ENCODE data around the gene TANGO6.

TANGO6 gene

GRCh38 chr16:69111216-69111875 lies 268.0 kb downstream of the TANGO6 start:
- DNase-seq (ENCODE audit: low spot score): no peak
- TF ChIP-seq CTCF (IDR thresholded peaks at IDR 0.05; ENCODE audit: borderline replicate concordance, control extremely low read depth, extremely low read depth, insufficient read depth, missing control alignments): no peak
- in situ Hi-C loops (cut with MboI; ENCODE audit: low sequenced_read_pairs, unreplicated experiment): loop anchor here (10.0 to 25.0 kb wide), 2 partner anchors 249 to 407 kb away; no protein-coding TSS in a partner anchor

GRCh38 chr16:69111876-69112230 lies 268.5 kb downstream of the TANGO6 start:
- TF ChIP-seq CTCF (IDR thresholded peaks at IDR 0.05; ENCODE audit: borderline replicate concordance, control extremely low read depth, extremely low read depth, insufficient read depth, missing control alignments): no peak
- in situ Hi-C loops (cut with MboI; ENCODE audit: low sequenced_read_pairs, unreplicated experiment): loop anchor here (10.0 to 25.0 kb wide), 2 partner anchors 250 to 407 kb away; no protein-coding TSS in a partner anchor
- DNase-seq (ENCODE audit: low spot score): no peak

GRCh38 chr16:69112285-69113129 lies 269.2 kb downstream of the TANGO6 start:
- DNase-seq (ENCODE audit: low spot score): peak; percentile 81
- TF ChIP-seq CTCF (IDR thresholded peaks at IDR 0.05; ENCODE audit: borderline replicate concordance, control extremely low read depth, extremely low read depth, insufficient read depth, missing control alignments): peak; percentile 75
- in situ Hi-C loops (cut with MboI; ENCODE audit: low sequenced_read_pairs, unreplicated experiment): loop anchor here (10.0 to 25.0 kb wide), 2 partner anchors 250 to 408 kb away; no protein-coding TSS in a partner anchor

GRCh38 chr16:69113216-69113615 lies 269.9 kb downstream of the TANGO6 start:
- in situ Hi-C loops (cut with MboI; ENCODE audit: low sequenced_read_pairs, unreplicated experiment): loop anchor here (10.0 to 25.0 kb wide), 2 partner anchors 251 to 408 kb away; no protein-coding TSS in a partner anchor
- no peak for TF ChIP-seq CTCF (IDR thresholded peaks at IDR 0.05; ENCODE audit: borderline replicate concordance, control extremely low read depth, extremely low read depth, insufficient read depth, missing control alignments)
- DNase-seq (ENCODE audit: low spot score): no peak

GRCh38 chr16:69114346-69114975 lies 271.1 kb downstream of the TANGO6 start:
- in situ Hi-C loops (cut with MboI; ENCODE audit: low sequenced_read_pairs, unreplicated experiment): loop anchor here (10.0 to 25.0 kb wide), 2 partner anchors 252 to 410 kb away; no protein-coding TSS in a partner anchor
- DNase-seq (ENCODE audit: low spot score): no peak
- no peak for TF ChIP-seq CTCF (IDR thresholded peaks at IDR 0.05; ENCODE audit: borderline replicate concordance, control extremely low read depth, extremely low read depth, insufficient read depth, missing control alignments)

- in situ Hi-C loops (cut with MboI; ENCODE audit: low sequenced_read_pairs, unreplicated experiment): loop anchor here (10.0 to 25.0 kb wide), 2 partner anchors 253 to 410 kb away; no protein-coding TSS in a partner anchor
- TF ChIP-seq CTCF (IDR thresholded peaks at IDR 0.05; ENCODE audit: borderline replicate concordance, control extremely low read depth, extremely low read depth, insufficient read depth, missing control alignments): no peak
- DNase-seq (ENCODE audit: low spot score): no peak
These were observed 271.6 kb downstream of the TANGO6 start for GRCh38 chr16:69114976-69115355.

All from GM13976 (cell line).